GM19468 (cell line): ENCODE data around the gene CSMD2.

Source experiments
- ATAC-seq: cut with Tn5 transposase; IDR thresholded peaks from one replicate; pipeline ENCODE4 v1.9.1; 2021; ENCODE audit warnings: mild to moderate bottlenecking, moderate library complexity, moderate number of reproducible peaks; ENCODE audit not compliant: unreplicated experiment; ENCODE audit errors: extremely low read depth

CSMD2 gene

GRCh38 chr1:33792651-33793050 lies 372.4 kb downstream of the CSMD2 start:
- no peak for ATAC-seq

- no peak for ATAC-seq
These were observed 372.8 kb downstream of the CSMD2 start for GRCh38 chr1:33792216-33792615.

- ATAC-seq, result no peak
These were observed 373.8 kb downstream of the CSMD2 start for GRCh38 chr1:33791251-33791650.

- no peak for ATAC-seq
These were observed 374.5 kb downstream of the CSMD2 start for GRCh38 chr1:33790577-33790976.

DNA sequence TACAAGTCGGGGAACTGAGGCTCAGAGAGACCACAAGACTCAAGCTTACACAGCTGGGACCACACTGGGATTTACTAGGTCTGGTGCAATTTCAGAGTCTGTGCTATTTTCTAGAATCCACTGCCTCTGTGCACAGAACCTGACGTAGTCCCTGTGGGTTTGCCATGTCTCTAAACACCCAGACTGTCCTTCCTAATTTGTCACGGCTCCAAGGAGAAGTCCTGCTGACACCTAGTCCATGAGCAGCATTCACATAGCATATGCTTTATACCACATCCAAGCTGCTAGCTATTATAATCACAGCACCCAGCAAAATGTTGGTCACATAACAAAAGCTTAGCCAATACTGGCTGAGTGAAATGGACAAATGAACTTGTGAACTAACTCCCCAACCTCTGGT lies 380.2 kb downstream of the CSMD2 start:
- ATAC-seq, result no peak

DNA sequence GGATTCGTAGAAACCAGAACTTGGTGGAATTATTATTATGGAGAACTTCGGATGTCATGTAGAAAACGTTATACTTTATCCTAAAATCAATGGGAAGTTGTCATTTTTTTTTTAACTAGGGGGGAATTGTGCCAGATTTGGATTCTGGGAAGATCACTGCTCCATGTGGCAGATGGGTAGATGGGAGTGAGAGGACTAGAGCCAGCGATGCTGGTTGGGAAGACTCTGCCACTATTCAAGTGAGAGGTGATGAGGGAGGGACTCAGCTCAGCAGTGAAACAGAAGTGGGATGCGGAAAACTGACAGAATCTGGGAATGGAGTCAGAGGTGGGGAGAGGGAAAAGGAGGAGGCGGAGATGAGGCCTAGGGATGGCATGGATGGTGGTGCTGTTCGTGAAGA lies 382.3 kb downstream of the CSMD2 start:
- no peak for ATAC-seq

GRCh38 chr1:33781652-33782051 lies 383.4 kb downstream of the CSMD2 start:
- no peak for ATAC-seq

GRCh38 chr1:33777337-33777736 lies 387.7 kb downstream of the CSMD2 start:
- no peak for ATAC-seq

DNA sequence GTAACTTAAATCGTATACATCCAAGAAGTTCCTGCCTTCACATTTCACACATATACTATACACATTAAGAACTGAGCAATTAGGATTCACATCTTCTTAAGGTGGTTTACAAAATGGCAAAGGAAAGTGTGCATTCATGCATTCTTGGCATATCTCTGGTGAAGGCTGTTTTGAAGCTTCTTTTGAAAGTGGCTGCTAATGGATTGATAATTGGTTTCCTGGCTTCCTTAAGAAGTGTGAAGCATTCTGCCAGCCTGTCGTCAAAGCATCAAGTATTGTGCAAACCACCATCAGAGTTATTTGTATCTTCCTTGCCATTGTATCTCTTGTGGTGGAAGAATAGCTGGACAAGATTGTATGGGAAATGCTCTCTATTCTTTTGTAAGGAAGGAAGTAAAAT lies 396.2 kb downstream of the CSMD2 start:
- no peak for ATAC-seq

GRCh38 chr1:33768106-33768505 lies 396.9 kb downstream of the CSMD2 start:
- ATAC-seq, result no peak

GRCh38 chr1:33764149-33764548 lies 400.9 kb downstream of the CSMD2 start:
- no peak for ATAC-seq

DNA sequence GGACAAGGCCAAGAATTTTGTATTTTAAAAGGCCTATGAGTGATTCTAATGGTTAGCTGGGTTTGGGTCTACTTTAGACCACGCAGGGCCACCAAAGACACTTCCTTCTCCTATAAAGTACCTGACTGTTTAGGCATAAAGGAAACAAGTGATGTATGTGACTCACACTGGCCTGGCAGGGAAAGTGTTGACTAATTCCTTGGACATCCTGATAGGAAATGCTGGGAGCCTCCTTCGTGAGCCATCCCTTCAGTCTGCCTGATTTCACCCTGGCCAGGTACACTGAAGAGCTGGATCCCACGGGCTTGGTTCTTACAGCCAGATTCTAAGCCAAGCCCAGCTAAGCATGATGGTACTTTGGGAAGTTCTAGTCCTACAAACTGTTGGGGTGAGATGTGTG lies 401.6 kb downstream of the CSMD2 start:
- no peak for ATAC-seq

DNA sequence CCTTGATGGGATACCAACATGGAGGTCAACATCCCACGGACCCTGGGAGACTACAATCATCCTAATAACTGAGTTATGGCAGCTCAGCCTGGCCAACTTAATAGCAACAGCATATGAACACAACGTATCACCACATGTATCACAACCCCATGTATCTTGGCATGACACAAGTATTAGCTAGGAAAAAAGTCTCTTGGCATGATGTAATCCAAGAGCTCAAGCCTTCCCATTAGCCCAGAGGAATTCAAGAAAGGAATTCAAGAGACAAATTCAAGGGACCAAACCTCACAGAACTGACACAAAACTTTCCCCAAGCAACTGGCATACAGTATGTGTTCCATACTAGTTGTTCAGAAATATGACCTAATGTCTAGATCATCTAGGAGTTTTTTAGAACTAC lies 402.1 kb downstream of the CSMD2 start:
- ATAC-seq, result no peak

DNA sequence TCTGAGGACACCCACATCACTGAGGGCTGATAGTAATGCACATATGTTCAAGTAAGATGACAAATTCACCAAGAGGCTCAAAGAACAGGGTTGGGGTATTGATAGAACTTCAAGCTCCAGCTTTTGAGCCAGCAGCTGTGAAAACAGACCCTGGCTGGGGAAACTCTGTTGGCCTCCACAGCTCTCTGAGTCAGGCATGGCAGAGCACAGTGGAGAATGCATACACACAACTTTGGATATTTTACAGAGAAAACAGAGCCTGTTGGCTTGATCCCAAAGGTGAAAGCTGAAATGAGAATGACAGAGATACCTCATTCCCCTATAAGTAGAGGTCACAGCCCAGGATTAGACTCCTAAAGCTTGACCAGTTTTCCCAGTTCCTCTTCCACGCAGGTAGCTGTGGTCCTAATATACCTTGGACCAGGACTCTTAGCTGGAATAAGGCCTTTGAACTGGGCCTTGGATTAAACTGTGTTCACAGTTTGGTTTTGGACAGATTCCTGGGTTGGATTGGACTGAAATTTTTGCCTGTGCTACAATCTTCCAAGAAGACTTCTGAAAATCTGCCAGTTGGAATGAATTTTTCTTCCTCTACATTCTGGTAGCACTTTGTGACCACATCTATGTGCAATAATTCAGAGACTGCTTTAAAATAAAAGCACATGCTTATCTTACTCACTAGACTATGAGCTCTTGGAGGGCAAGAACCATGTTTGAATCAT lies 402.8 kb downstream of the CSMD2 start:
- no peak for ATAC-seq

DNA sequence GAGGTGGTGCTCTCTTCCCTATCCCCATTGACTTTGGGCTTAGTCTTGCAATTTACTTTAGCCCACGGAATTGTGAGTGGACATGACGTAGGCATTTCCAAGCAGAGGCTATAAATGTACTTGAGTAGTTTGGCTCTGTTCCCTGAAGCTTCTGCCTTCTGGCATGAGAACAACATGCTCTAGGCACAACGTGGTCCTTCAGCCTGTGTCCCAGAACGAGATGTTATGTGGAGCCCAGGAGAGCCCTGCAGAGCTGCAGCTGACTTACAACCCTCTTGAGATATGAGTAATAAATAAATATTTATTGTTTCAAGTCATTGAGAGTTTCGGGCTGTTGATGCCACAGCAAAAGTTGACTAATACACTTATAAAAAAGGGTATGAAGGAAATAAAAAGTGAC lies 406.3 kb downstream of the CSMD2 start:
- no peak for ATAC-seq

DNA sequence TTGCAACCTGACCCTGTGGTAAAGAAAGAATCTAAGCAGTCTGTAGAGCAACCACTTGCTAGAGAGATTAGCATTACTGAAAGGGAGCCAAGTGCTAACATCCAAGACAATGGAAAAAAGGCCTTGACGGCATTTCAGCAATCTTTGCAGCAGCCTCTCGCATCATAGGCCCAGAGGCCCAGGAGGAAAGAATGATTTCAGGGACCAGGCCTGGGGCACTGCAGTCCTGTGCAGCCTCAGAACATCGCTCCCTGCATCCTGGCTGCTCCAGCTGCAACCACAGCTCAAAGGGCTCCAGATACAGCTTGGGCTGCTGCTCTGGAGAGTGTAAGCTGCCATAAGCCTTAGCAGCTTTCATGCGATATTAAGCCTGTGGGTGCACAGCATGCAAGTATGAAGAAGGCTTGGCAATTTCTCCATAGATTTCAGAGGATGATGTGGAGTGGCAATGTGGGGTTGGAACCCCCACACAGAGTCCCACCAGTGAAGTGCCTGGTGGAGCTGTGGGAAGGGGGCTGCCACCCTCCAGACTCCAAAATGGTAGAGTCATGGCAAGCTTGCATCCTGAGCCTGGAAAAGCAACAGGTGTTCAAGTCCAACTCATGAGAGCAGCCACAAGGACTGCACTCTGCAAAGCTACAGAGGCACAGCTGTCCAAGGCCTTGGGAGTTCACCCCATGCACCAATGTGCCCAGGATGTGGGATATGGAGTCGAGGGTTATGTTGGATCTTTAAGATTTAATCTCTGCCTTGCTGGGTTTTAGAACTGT lies 411.8 kb downstream of the CSMD2 start:
- ATAC-seq, result no peak

DNA sequence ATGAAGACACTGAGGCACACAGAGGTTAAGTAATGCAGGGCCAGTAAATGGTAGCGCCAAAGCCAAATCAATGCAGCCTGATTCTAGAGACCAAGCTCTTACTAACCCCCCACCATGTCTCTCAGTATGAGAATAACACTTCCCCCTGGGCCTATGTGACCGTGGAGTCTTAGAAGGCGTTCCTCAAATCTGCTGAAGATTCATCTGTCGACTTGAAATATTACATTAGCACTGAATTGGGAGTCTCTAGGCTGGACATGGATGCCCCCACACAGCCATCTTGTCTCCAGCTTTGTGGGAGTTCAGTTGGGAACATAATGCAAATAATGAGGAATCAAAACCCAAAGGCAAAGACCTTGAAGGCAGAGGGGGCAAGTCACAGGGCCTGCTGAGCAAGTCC lies 419.1 kb downstream of the CSMD2 start:
- no peak for ATAC-seq

DNA sequence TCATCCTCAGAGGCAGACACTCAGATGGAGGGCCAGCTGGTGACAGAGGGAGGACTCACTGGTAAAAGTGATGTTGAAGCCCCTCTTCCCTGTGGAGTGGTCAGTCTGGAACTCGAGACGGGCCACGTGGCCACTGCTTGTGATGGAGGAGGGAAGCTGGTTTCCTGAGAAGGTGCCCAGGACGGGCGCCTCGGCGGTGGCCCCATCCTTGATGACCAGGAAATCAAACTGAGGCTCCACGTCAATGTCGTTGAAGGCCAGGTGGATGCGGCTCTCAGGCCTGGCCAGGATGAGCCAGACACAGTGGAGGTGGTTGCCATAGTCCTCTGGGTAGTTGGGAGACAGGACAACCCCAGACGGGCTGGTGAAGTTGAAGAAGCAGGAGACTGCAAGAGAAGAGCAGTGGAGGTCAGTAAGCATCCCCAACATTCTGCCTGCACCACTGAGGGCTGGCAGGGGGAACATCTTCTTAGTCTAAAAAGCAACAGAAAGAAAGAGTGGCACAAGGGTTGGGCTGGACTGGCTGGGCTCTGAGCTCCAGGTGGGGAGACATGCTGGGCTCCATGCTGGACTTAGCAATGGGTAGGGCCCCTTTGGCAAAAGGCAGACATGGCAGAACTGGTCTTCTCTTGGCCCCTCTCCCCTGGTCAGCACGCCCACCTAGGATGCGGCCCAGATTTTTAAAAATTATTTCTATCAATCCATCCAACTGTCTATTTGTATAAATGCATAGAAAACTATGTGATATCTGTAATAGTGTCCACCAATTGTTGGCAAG lies 421.6 kb downstream of the CSMD2 start:
- no peak for ATAC-seq

- no peak for ATAC-seq
These were observed 422.4 kb downstream of the CSMD2 start for GRCh38 chr1:33742663-33743062.

DNA sequence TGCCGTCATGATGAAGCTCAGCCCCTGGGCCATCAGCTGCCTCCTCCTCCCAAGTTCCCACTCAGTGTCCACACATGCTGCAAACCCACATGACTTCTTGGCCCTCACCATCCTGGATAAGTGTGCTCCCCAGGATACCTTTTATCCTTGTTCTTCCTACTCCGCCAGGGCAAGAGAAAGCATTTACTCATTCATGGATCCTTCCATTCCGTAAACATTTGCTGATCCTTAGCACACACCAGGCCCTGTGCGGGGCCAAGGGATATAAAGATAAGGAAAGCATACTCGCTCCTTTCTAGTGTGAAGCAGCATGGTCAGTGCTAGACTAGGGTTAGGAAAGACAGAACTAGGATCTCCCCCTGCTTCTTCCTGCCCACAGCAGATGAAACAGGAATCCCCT lies 423.3 kb downstream of the CSMD2 start:
- no peak for ATAC-seq
